NCI-H1417 (cell line): ENCODE results near the gene HTATIP2.
A peak's percentile ranks its signal among the peaks of the same experiment; 100 is the strongest.
"Not testable (repeated sequence)": the region's sequence is repeated elsewhere in the genome, so short reads cannot be mapped to it uniquely, and the experiment has no call there.

Experiments
- DNase-seq, 3 experiments: peaks; one replicate each; lab custom pipeline; 2025; lab: John Stamatoyannopoulos, UW

Gene HTATIP2

GRCh38 chr11:20363500-20364340 is at the start of gene HTATIP2:
TSS of gene HTATIP2 (plus strand) at chr11:20363714. CDS start at chr11:20364238, 524 bp downstream.
- DNase-seq: peak; percentile 75 to 88 (median 87)

GRCh38 chr11:20315800-20316199 is 47.7 kb upstream of the HTATIP2 start:
- no peak for DNase-seq

- no peak for DNase-seq
Observed at GRCh38 chr11:20321177-20321576, 42.3 kb upstream of the HTATIP2 start.

GRCh38 chr11:20327377-20327935 is 36.1 kb upstream of the HTATIP2 start:
- no peak for DNase-seq

- peak in 1 of 3 experiments; percentile 65 for DNase-seq
Observed at GRCh38 chr11:20336056-20336455, 27.5 kb upstream of the HTATIP2 start.

- DNase-seq: peak; percentile 31 to 81 (median 64)
Observed at GRCh38 chr11:20337526-20338154, 25.9 kb upstream of the HTATIP2 start.

GRCh38 chr11:20342347-20343141 is 21.0 kb upstream of the HTATIP2 start:
- DNase-seq: no peak

GRCh38 chr11:20351136-20351535 is 12.4 kb upstream of the HTATIP2 start:
- DNase-seq: no peak

GRCh38 chr11:20351751-20352262 is 11.7 kb upstream of the HTATIP2 start:
- no peak for DNase-seq

GRCh38 chr11:20353829-20354434 is 9.6 kb upstream of the HTATIP2 start:
- peak; percentile 24 to 69 (median 66) for DNase-seq

GRCh38 chr11:20355221-20356219 is 8.0 kb upstream of the HTATIP2 start:
- DNase-seq: peak; percentile 19 to 55 (median 41)

GRCh38 chr11:20357150-20357549 is 6.4 kb upstream of the HTATIP2 start:
- no peak for DNase-seq

GRCh38 chr11:20360650-20361049 is 2.9 kb upstream of the HTATIP2 start:
- DNase-seq: no peak

GRCh38 chr11:20362481-20362880 is 1.0 kb upstream of the HTATIP2 start:
- DNase-seq: no peak

- no peak for DNase-seq
Observed at GRCh38 chr11:20363149-20363499, 390 bp upstream of the HTATIP2 start.

GRCh38 chr11:20364341-20364792 is 853 bp downstream of the HTATIP2 start:
- DNase-seq: peak in 1 of 3 experiments; percentile 80

GRCh38 chr11:20365465-20365864 is 2.0 kb downstream of the HTATIP2 start:
- not testable (repeated sequence) for DNase-seq

GRCh38 chr11:20367313-20367948 is 3.9 kb downstream of the HTATIP2 start:
- DNase-seq: no peak

- DNase-seq: no peak
Observed at GRCh38 chr11:20368438-20368837, 4.9 kb downstream of the HTATIP2 start.

- DNase-seq: no peak
Observed at GRCh38 chr11:20369826-20370225, 6.3 kb downstream of the HTATIP2 start.
